Raji (cell line): ENCODE measurements around the gene CHCHD5.

ENCODE experiments used
- POLR2A ChIP-seq: IDR thresholded peaks from 2 replicates; pipeline ENCODE4 v1.6.1; 2011; ENCODE audit warnings: low read depth, low read length, control low read depth; ENCODE audit not compliant: insufficient read depth

CHCHD5 gene

GRCh38 chr2:112584134-112584890 is at the start of gene CHCHD5:
Gene CHCHD5, plus strand, starts transcription at chr2:112584609. Its CDS starts 39 bp downstream, at chr2:112584648.
- TF ChIP-seq POLR2A: peak; percentile 83

- TF ChIP-seq POLR2A: no peak
Measured at GRCh38 chr2:112534826-112535225, 49.6 kb upstream of the CHCHD5 start.

GRCh38 chr2:112539306-112539705 is 45.1 kb upstream of the CHCHD5 start:
- no peak for TF ChIP-seq POLR2A

GRCh38 chr2:112540906-112541305 is 43.5 kb upstream of the CHCHD5 start:
- no peak for TF ChIP-seq POLR2A

GRCh38 chr2:112541315-112542122 is 42.9 kb upstream of the CHCHD5 start:
- peak; percentile 40; the same call in 1 of the 2 replicates for TF ChIP-seq POLR2A

GRCh38 chr2:112542123-112542983 is 42.1 kb upstream of the CHCHD5 start, which contains the start of gene POLR1B:
Gene POLR1B, plus strand, starts transcription at chr2:112542465. Its CDS starts 30 bp downstream, at chr2:112542495.
- TF ChIP-seq POLR2A: peak; percentile 93

GRCh38 chr2:112542984-112543661 is 41.3 kb upstream of the CHCHD5 start:
- TF ChIP-seq POLR2A: no peak

GRCh38 chr2:112547333-112547732 is 37.1 kb upstream of the CHCHD5 start:
- TF ChIP-seq POLR2A: no peak

GRCh38 chr2:112548980-112549379 is 35.4 kb upstream of the CHCHD5 start:
- TF ChIP-seq POLR2A: no peak

GRCh38 chr2:112566104-112566503 is 18.3 kb upstream of the CHCHD5 start:
- no peak for TF ChIP-seq POLR2A

GRCh38 chr2:112572005-112572404 is 12.4 kb upstream of the CHCHD5 start:
- no peak for TF ChIP-seq POLR2A

- no peak for TF ChIP-seq POLR2A
Measured at GRCh38 chr2:112577756-112578155, 6.7 kb upstream of the CHCHD5 start.

- no peak for TF ChIP-seq POLR2A
Measured at GRCh38 chr2:112579241-112579640, 5.2 kb upstream of the CHCHD5 start.

GRCh38 chr2:112580084-112580483 is 4.3 kb upstream of the CHCHD5 start:
- no peak for TF ChIP-seq POLR2A
